Mesendoderm (in vitro differentiated cells): ENCODE data around the gene DGKH.

ENCODE experiments used
- DNase-seq: peaks from one replicate; pipeline ENCODE4 v3.0.0; 2013
- H2AK5ac ChIP-seq: 2 replicates; pipeline ENCODE4 v1.6.1; 2013; ENCODE audit warnings: low read length, inconsistent platforms
- H2BK120ac ChIP-seq: 2 replicates; pipeline ENCODE4 v1.6.1; 2013; ENCODE audit warnings: low read depth, mild to moderate bottlenecking, low read length, moderate library complexity, mixed read lengths
- H2BK15ac ChIP-seq: replicated peaks from 2 replicates; pipeline ENCODE4 v1.6.1; 2013; ENCODE audit warnings: low read depth, mild to moderate bottlenecking, moderate library complexity
- H2BK5ac ChIP-seq: 2 replicates; pipeline ENCODE4 v1.6.1; 2013; ENCODE audit warnings: low read length, inconsistent platforms
- H3K18ac ChIP-seq: 2 replicates; pipeline ENCODE4 v1.6.1; 2013; ENCODE audit warnings: mild to moderate bottlenecking, low read length, mixed read lengths
- H3K23ac ChIP-seq: one replicate; pipeline ENCODE4 v1.6.1; 2013; ENCODE audit warnings: low read length
- H3K27ac ChIP-seq: 2 replicates; pipeline ENCODE4 v1.5.1; 2013; ENCODE audit warnings: low read depth, mild to moderate bottlenecking, inconsistent platforms, low read length, moderate library complexity
- H3K27me3 ChIP-seq: 2 replicates; pipeline ENCODE4 v1.6.1; 2013; ENCODE audit warnings: low read length, control low read depth, mild to moderate bottlenecking, inconsistent platforms; ENCODE audit not compliant: insufficient read depth, poor library complexity
- H3K36me3 ChIP-seq: 2 replicates; pipeline ENCODE4 v1.6.1; 2013; ENCODE audit warnings: low read length, inconsistent platforms; ENCODE audit not compliant: control insufficient read depth, insufficient read depth
- H3K4ac ChIP-seq: one replicate; pipeline ENCODE4 v1.6.1; 2013; ENCODE audit warnings: low read depth, mild to moderate bottlenecking, low read length, moderate library complexity
- H3K4me1 ChIP-seq: 2 replicates; pipeline ENCODE4 v1.6.1; 2013; ENCODE audit warnings: low read depth, low read length, inconsistent platforms; ENCODE audit not compliant: control insufficient read depth
- H3K4me2 ChIP-seq: 2 replicates; pipeline ENCODE4 v1.6.1; 2013; ENCODE audit warnings: low read length
- H3K4me3 ChIP-seq: 2 replicates; pipeline ENCODE4 v1.5.1; 2013; ENCODE audit warnings: mild to moderate bottlenecking, low read length
- H3K56ac ChIP-seq: one replicate; pipeline ENCODE4 v1.6.1; 2013; ENCODE audit warnings: low read length
- H3K79me1 ChIP-seq: 2 replicates; pipeline ENCODE4 v1.6.1; 2013; ENCODE audit warnings: low read length, inconsistent platforms
- H3K79me2 ChIP-seq: 2 replicates; pipeline ENCODE4 v1.6.1; 2013; ENCODE audit warnings: mild to moderate bottlenecking, low read length; ENCODE audit not compliant: control insufficient read depth, insufficient read depth
- H3K9ac ChIP-seq: 2 replicates; pipeline ENCODE4 v1.6.1; 2013; ENCODE audit warnings: low read length, inconsistent platforms
- H4K5ac ChIP-seq: one replicate; pipeline ENCODE4 v1.6.1; 2013; ENCODE audit warnings: low read length
- H4K8ac ChIP-seq: one replicate; pipeline ENCODE4 v1.6.1; 2013; ENCODE audit warnings: low read depth, mild to moderate bottlenecking, control low read depth, low read length, moderate library complexity
- WGBS: extraction: QIAGEN DNeasy Blood & Tissue Kit; methylation state at CpG from one replicate; pipeline ENCODE4 v1.1.7; 2013; ENCODE audit warnings: low lambda C conversion rate, missing lambda C conversion rate; ENCODE audit not compliant: insufficient coverage; ENCODE audit errors: extremely low coverage; 5-methylcytosine and 5-hydroxymethylcytosine counted together

Gene DGKH

DNA sequence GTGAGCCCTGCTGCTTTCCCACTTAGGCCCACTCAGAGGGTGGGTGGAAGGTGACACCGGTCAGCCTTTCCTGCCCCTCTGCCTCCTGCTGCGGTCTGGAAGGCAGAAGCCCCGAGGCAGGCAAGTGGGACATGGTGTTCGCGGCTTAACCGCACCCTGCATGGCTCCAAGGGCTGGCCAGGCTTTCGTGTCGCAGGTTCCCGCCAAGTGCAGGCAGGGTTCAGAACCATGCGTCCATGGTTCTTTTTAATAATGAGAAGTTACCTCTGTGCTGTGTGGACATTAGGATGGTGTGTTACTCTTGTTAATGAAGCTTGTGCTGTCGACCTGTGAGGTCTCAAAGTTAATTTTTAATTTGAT is 986 bp downstream of the DGKH start:
- Histone ChIP-seq H3K56ac (peak overlapping the region; percentile 99), H3K79me2 (no peaks in the 10 kb centered on the region), H3K18ac (no peak overlapping the region), H3K4me1 (no peaks in the 10 kb centered on the region), H3K79me1 (no peaks in the 10 kb centered on the region), H3K27me3 (no peaks in the 10 kb centered on the region), H3K4me2 (peak overlapping the region; percentile 100), H3K36me3 (no peaks in the 10 kb centered on the region), H3K23ac (peak overlapping the region; percentile 89), H3K27ac (no peak overlapping the region), H3K4me3 (peak overlapping the region; percentile 66), H4K8ac (no peak overlapping the region), H3K9ac (peak overlapping the region; percentile 92), H3K4ac (no peak overlapping the region), H2AK5ac (no peak overlapping the region), H2BK15ac (no peak overlapping the region), H4K5ac (no peak overlapping the region), H2BK5ac (no peak overlapping the region), H2BK120ac (no peak overlapping the region)
- no CpG with 5 or more reads among the region's 11 CpGs for WGBS
- DNase-seq: no peak

- Histone ChIP-seq H2AK5ac (no peak overlapping the region), H3K27me3 (no peaks in the 10 kb centered on the region), H4K8ac (no peak overlapping the region), H3K27ac (no peak overlapping the region), H2BK120ac (no peak overlapping the region), H3K9ac (no peak overlapping the region), H3K23ac (no peak overlapping the region), H2BK15ac (no peak overlapping the region), H3K4ac (no peak overlapping the region), H3K18ac (no peak overlapping the region), H3K4me1 (no peaks in the 10 kb centered on the region), H3K4me2 (no peak overlapping the region), H4K5ac (no peak overlapping the region), H2BK5ac (no peak overlapping the region), H3K36me3 (no peaks in the 10 kb centered on the region), H3K56ac (no peak overlapping the region), H3K4me3 (no peak overlapping the region), H3K79me1 (peaks cover 2% of the 10 kb centered on the region), H3K79me2 (no peaks in the 10 kb centered on the region)
- no CpG with 5 or more reads among the region's 5 CpGs for WGBS
- DNase-seq: no peak
Measured at GRCh38 chr13:42054798-42055499, 6.5 kb downstream of the DGKH start.

- Histone ChIP-seq H3K4me1 (no peaks in the 10 kb centered on the region), H3K4me2 (no peak overlapping the region), H2BK120ac (no peak overlapping the region), H3K27ac (no peak overlapping the region), H3K79me2 (no peaks in the 10 kb centered on the region), H3K23ac (no peak overlapping the region), H3K4ac (no peak overlapping the region), H3K18ac (no peak overlapping the region), H2AK5ac (no peak overlapping the region), H2BK5ac (no peak overlapping the region), H3K36me3 (no peaks in the 10 kb centered on the region), H3K79me1 (peaks cover 2% of the 10 kb centered on the region), H2BK15ac (no peak overlapping the region), H3K56ac (no peak overlapping the region), H3K9ac (no peak overlapping the region), H3K4me3 (no peak overlapping the region), H4K8ac (no peak overlapping the region), H4K5ac (no peak overlapping the region), H3K27me3 (no peaks in the 10 kb centered on the region)
- no peak for DNase-seq
- WGBS: 100% methylated on average over 2 of the region's 6 CpGs
Measured at GRCh38 chr13:42055500-42056085, 7.1 kb downstream of the DGKH start.

- no peak for DNase-seq
- Histone ChIP-seq H3K27ac (no peak overlapping the region), H3K9ac (no peak overlapping the region), H3K56ac (no peak overlapping the region), H3K4me3 (no peak overlapping the region), H3K4me1 (no peaks in the 10 kb centered on the region), H3K79me1 (peaks cover 2% of the 10 kb centered on the region), H3K4ac (no peak overlapping the region), H3K18ac (no peak overlapping the region), H2BK5ac (no peak overlapping the region), H4K5ac (no peak overlapping the region), H2BK15ac (no peak overlapping the region), H3K4me2 (no peak overlapping the region), H3K36me3 (no peaks in the 10 kb centered on the region), H3K23ac (no peak overlapping the region), H3K79me2 (no peaks in the 10 kb centered on the region), H4K8ac (no peak overlapping the region), H2AK5ac (no peak overlapping the region), H2BK120ac (no peak overlapping the region), H3K27me3 (no peaks in the 10 kb centered on the region)
- WGBS: no CpG with 5 or more reads among the region's 1 CpG
Measured at GRCh38 chr13:42056146-42056545, 7.7 kb downstream of the DGKH start.

DNA sequence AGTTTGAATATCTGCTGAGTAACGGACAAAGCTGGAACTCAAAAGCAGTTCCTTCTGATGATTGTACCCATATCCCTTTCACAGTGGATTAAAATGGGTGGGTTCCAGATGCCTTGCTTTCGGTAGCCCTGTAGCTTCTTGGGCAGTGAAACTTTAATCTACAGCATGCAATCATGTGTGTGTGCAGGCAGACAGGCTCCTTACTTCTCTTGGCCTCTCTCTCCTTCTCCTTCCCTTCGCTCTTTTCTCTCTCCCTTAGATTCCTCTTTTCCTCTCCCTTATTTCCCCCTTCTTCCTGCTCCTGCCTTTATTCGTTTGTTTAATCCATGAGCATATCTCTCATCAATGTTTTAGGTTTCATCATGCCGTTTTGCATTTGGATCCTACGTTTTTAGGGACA is 8.1 kb downstream of the DGKH start:
- Histone ChIP-seq H3K4me1 (no peaks in the 10 kb centered on the region), H3K23ac (no peak overlapping the region), H3K4me3 (no peak overlapping the region), H3K4me2 (no peak overlapping the region), H4K5ac (no peak overlapping the region), H3K4ac (no peak overlapping the region), H2AK5ac (no peak overlapping the region), H4K8ac (no peak overlapping the region), H2BK5ac (no peak overlapping the region), H3K18ac (no peak overlapping the region), H2BK120ac (no peak overlapping the region), H2BK15ac (no peak overlapping the region), H3K9ac (no peak overlapping the region), H3K27me3 (no peaks in the 10 kb centered on the region), H3K79me1 (peaks cover 2% of the 10 kb centered on the region), H3K56ac (no peak overlapping the region), H3K79me2 (no peaks in the 10 kb centered on the region), H3K36me3 (no peaks in the 10 kb centered on the region), H3K27ac (no peak overlapping the region)
- WGBS: no CpG with 5 or more reads among the region's 6 CpGs
- DNase-seq: no peak
